Aorta (tissue), 5 donors: ENCODE measurements around the gene PCDHA11. TPM values are rescaled to one million over a fixed set of nuclear protein-coding genes. Genes with fewer than 3 reads are reported as not detected.
"Not testable (repeated sequence)": the region's sequence is repeated elsewhere in the genome, so short reads cannot be mapped to it uniquely, and the experiment has no call there.

Experiments
- ATAC-seq: fragments of 200-7000 bp; cut with Tn5 transposase; one replicate; pipeline ENCODE4 v1.9.1; 2022; ENCODE audit warnings: moderate library complexity; ENCODE audit not compliant: low FRiP score
- DNase-seq, 2 donors: peaks; one replicate each; pipeline ENCODE4 v3.0.0-alpha.2; 2020
- H3K27ac ChIP-seq, 2 donors: one replicate each; pipeline ENCODE4 v1.5.1; 2013; ENCODE audit warnings: low read length in 2 of 2, mild to moderate bottlenecking in 2 of 2, moderate library complexity in 2 of 2, control low read depth in 1 of 2, inconsistent platforms in 1 of 2, low read depth in 1 of 2
- H3K27me3 ChIP-seq, 2 donors: one replicate each; pipeline ENCODE4 v1.6.1; 2013; ENCODE audit warnings: control low read depth in 1 of 2, low read length in 1 of 2, mild to moderate bottlenecking in 1 of 2, moderate library complexity in 1 of 2; ENCODE audit not compliant: insufficient read depth in 2 of 2, control insufficient read depth in 1 of 2
- H3K36me3 ChIP-seq, 2 donors: one replicate each; pipeline ENCODE4 v1.6.1; 2013; ENCODE audit warnings: control low read depth in 1 of 2, low read length in 1 of 2, mild to moderate bottlenecking in 1 of 2; ENCODE audit not compliant: insufficient read depth in 2 of 2, control insufficient read depth in 1 of 2
- H3K4me1 ChIP-seq, 2 donors: one replicate each; pipeline ENCODE4 v1.6.1; 2013; ENCODE audit warnings: low read length in 2 of 2, control low read depth in 1 of 2, mild to moderate bottlenecking in 1 of 2, moderate library complexity in 1 of 2; ENCODE audit not compliant: insufficient read depth in 2 of 2, control insufficient read depth in 1 of 2
- H3K4me3 ChIP-seq, 2 donors: one replicate each; pipeline ENCODE4 v1.5.1; 2013; ENCODE audit warnings: low read length in 2 of 2, control low read depth in 1 of 2, mild to moderate bottlenecking in 1 of 2
- H3K9me3 ChIP-seq: one replicate; pipeline ENCODE4 v1.6.1; 2013; ENCODE audit warnings: mild to moderate bottlenecking, low read length; ENCODE audit not compliant: control insufficient read depth
- WGBS, 2 donors: extraction: QIAGEN DNeasy Blood & Tissue Kit; methylation state at CpG; one replicate each; pipeline ENCODE4 v1.1.7; 2013; 5-methylcytosine and 5-hydroxymethylcytosine counted together
- intact Hi-C, 2 donors: fragments of 100-400 bp; cut with DNase I; formaldehyde crosslinking; loops; one replicate each; pipeline versions ENCODE4 v1.14.2 to v1.15.0; 2022
- long read RNA-seq, 2 donors: library from polyadenylated mRNA; unstranded; transcript quantifications; one replicate each; pipeline ENCODE4 v2.0.0, GENCODE V29; 2020 to 2021
- polyA plus RNA-seq, 2 donors: library from polyadenylated mRNA; stranded (reverse); fragments of 200-250 nt; gene quantifications; one replicate each; pipeline ENCODE4 v1.2.3, GENCODE V29; 2013
- total RNA-seq, 2 donors: library from RNA; stranded (reverse); fragmentation: NEBNext Ultra II Directional; extraction: Animal tissue kit (Norgen Biotek cat#: 25700); gene quantifications; one replicate each; pipeline ENCODE4 v1.2.1, GENCODE V29; 2021
- donor health status: healthy with polysubstance abuse.
- donor health status: Bipolar disorder and iron deficiency.
- donor health status: DM: no; HTN: no; CAD: no.
- donor health status: DM: no; HTN: no; CAD: no.
- donor health status: DM: yes; HTN: yes; CAD: no.

Gene PCDHA11, protein sequence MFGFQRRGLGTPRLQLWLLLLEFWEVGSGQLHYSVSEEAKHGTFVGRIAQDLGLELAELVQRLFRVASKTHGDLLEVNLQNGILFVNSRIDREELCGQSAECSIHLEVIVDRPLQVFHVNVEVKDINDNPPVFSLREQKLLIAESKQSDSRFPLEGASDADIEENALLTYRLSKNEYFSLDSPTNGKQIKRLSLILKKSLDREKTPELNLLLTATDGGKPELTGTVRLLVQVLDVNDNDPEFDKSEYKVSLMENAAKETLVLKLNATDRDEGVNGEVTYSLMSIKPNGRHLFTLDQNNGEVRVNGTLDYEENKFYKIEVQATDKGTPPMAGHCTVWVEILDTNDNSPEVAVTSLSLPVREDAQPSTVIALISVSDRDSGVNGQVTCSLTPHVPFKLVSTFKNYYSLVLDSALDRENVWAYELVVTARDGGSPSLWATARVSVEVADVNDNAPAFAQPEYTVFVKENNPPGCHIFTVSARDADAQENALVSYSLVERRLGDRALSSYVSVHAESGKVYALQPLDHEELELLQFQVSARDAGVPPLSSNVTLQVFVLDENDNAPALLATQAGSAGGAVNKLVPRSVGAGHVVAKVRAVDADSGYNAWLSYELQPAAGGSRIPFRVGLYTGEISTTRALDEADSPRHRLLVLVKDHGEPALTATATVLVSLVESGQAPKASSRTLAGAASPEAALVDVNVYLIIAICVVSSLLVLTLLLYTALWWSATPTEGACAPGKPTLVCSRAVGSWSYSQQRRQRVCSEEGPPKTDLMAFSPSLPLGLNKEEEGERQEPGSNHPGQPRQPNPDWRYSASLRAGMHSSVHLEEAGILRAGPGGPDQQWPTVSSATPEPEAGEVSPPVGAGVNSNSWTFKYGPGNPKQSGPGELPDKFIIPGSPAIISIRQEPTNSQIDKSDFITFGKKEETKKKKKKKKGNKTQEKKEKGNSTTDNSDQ
- total RNA-seq (under 1 TPM; 0.19 to 0.27 TPM), polyA plus RNA-seq (not detected)
- long read RNA-seq, donor 1: 0 reads
- long read RNA-seq, donor 2: 0 reads

GRCh38 chr5:140868721-140869554 lies at the start of gene PCDHA11:
PCDHA11 (plus strand) TSS chr5:140868957; CDS start chr5:140869104, 147 bp downstream.
- ATAC-seq: no peak
- H3K36me3 ChIP-seq: no peaks in the 10 kb centered on the region
- intact Hi-C loops: no loop called here
- peaks cover 14% of the 10 kb centered on the region for H3K9me3 ChIP-seq
- no peaks in the 10 kb centered on the region for H3K4me1 ChIP-seq
- no peak within 1 kb of the TSS for H3K4me3 ChIP-seq
- 11 to 13% methylated on average over 41 of the region's 41 CpGs for WGBS, 2 donors
- no peak within 1 kb of the TSS for H3K27ac ChIP-seq
- no peaks in the 10 kb centered on the region for H3K27me3 ChIP-seq
- DNase-seq: no peak

DNA sequence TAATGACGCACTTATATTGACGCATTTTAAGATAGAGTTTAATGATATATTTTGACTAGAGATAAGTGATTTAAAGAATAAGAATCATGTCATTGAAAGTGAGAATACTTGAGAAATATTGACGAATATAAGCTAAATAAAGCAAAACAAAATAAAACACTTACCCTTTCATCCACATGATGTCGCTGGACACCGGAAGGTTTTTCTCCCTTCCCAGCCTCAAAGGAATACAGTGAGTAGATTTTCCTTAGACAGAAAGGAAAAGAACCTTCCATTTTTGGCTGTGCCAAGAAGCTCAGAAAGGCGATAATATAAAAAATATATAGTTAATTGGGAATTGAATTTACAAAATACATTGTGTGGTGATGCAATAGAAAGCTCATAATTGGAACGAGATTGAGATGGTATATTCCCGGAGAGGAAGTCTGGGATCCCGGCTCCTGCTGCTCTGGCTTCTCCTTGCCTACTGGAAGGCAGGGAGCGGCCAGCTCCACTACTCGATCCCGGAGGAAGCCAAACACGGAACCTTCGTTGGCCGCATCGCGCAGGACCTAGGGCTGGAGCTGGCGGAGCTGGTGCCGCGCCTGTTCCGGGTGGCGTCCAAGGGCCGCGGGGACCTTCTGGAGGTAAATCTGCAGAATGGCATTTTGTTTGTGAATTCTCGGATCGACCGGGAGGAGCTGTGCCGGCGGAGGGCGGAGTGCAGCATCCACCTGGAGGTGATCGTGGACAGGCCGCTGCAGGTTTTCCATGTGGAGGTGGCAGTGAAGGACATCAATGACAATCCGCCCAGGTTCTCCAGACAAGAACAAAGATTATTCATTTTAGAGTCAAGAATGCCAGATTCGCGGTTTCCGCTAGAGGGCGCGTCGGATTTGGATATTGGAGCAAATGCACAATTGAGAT lies 47.1 kb upstream of the PCDHA11 start, which contains the start of gene PCDHA5:
Gene PCDHA5, plus strand, starts transcription at position 239 of the 906 bp plus-strand sequence.
- DNase-seq (peak in 1 of 2 donors; percentile 70), ATAC-seq (no peak)
- Histone ChIP-seq H3K27ac (no peak within 1 kb of the TSS), H3K4me1 (no peaks in the 10 kb centered on the region), H3K36me3 (no peaks in the 10 kb centered on the region), H3K9me3 (peaks cover 14% of the 10 kb centered on the region), H3K4me3 (peak within 1 kb of the TSS in 1 of 2 donors; percentile 17), H3K27me3 (no peaks in the 10 kb centered on the region)
- intact Hi-C loops: no loop called here
- 21 to 23% methylated on average over 39 of the region's 39 CpGs for WGBS, 2 donors

DNA sequence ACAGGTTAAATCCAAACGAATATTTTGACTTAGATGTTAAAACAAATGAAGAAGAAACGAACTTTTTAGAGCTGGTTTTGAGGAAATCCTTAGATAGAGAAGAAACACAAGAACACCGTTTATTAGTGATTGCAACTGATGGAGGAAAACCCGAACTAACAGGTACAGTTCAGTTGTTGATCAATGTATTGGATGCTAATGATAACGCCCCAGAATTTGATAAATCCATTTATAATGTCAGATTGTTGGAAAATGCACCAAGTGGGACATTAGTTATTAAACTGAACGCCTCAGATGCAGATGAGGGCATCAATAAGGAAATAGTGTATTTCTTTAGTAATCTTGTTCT lies 46.5 kb upstream of the PCDHA11 start:
- intact Hi-C loops: no loop called here
- no peak overlapping the region for H3K4me3 ChIP-seq
- DNase-seq: no peak
- no peak overlapping the region for H3K27ac ChIP-seq
- no peak for ATAC-seq
- H3K36me3 ChIP-seq: no peaks in the 10 kb centered on the region
- WGBS, 2 donors: 23% methylated on average over 6 of the region's 6 CpGs
- peaks cover 14% of the 10 kb centered on the region for H3K9me3 ChIP-seq
- no peaks in the 10 kb centered on the region for H3K27me3 ChIP-seq
- no peaks in the 10 kb centered on the region for H3K4me1 ChIP-seq

GRCh38 chr5:140822969-140823368 lies 45.8 kb upstream of the PCDHA11 start:
- intact Hi-C loops, H3K27me3 ChIP-seq, ATAC-seq, H3K4me3 ChIP-seq, H3K4me1 ChIP-seq, H3K36me3 ChIP-seq, H3K27ac ChIP-seq: not testable (repeated sequence)
- WGBS, 2 donors: 39 to 42% methylated on average over 48 of the region's 48 CpGs
- peak in 1 of 2 donors; percentile 59 for DNase-seq
- H3K9me3 ChIP-seq: peaks cover 15% of the 10 kb centered on the region

DNA sequence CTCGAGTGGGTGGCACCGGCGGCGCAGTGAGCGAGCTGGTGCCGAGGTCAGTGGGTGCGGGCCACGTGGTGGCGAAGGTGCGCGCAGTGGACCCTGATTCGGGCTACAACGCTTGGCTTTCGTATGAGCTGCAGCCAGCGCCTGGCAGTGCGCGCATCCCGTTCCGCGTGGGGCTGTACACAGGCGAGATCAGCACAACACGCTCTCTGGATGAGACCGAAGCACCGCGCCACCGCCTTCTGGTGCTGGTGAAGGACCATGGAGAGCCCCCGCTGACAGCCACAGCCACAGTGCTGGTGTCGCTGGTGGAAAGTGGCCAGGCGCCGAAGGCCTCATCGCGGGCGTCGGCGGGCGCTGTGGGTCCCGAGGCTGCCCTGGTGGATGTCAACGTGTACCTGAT lies 45.3 kb upstream of the PCDHA11 start:
- no peaks in the 10 kb centered on the region for H3K27me3 ChIP-seq
- no peak overlapping the region for H3K27ac ChIP-seq
- DNase-seq (no peak), ATAC-seq (no peak)
- no peaks in the 10 kb centered on the region for H3K4me1 ChIP-seq
- 45 to 47% methylated on average over 32 to 38 of the region's 38 CpGs for WGBS, 2 donors
- no peaks in the 10 kb centered on the region for H3K36me3 ChIP-seq
- H3K9me3 ChIP-seq: peaks cover 19% of the 10 kb centered on the region
- intact Hi-C loops: no loop called here
- no peak overlapping the region for H3K4me3 ChIP-seq

GRCh38 chr5:140827704-140828361 lies 40.9 kb upstream of the PCDHA11 start, which contains the start of gene PCDHA6:
PCDHA6 (plus strand) TSS chr5:140827960; CDS start chr5:140828092, 132 bp downstream.
- peaks cover 27% of the 10 kb centered on the region for H3K9me3 ChIP-seq
- DNase-seq (no peak), ATAC-seq (no peak)
- H3K4me3 ChIP-seq: peak within 1 kb of the TSS in 1 of 2 donors; percentile 22
- intact Hi-C loops: no loop called here
- H3K36me3 ChIP-seq: no peaks in the 10 kb centered on the region
- H3K4me1 ChIP-seq: no peaks in the 10 kb centered on the region
- 10 to 17% methylated on average over 27 of the region's 27 CpGs for WGBS, 2 donors
- no peaks in the 10 kb centered on the region for H3K27me3 ChIP-seq
- H3K27ac ChIP-seq: no peak within 1 kb of the TSS

- no peak overlapping the region for H3K27ac ChIP-seq
- H3K9me3 ChIP-seq: peaks cover 24% of the 10 kb centered on the region
- intact Hi-C loops: no loop called here
- 9 to 15% methylated on average over 18 of the region's 18 CpGs for WGBS, 2 donors
- ATAC-seq (no peak), DNase-seq (no peak)
- H3K36me3 ChIP-seq: no peaks in the 10 kb centered on the region
- H3K4me1 ChIP-seq: no peaks in the 10 kb centered on the region
- no peaks in the 10 kb centered on the region for H3K27me3 ChIP-seq
- no peak overlapping the region for H3K4me3 ChIP-seq
Measured at GRCh38 chr5:140828362-140828737, 40.4 kb upstream of the PCDHA11 start.
